Measurements from ENCODE around the gene DCAF11. TPM values are rescaled to one million over a fixed set of nuclear protein-coding genes. Genes with fewer than 3 reads are reported as not detected.

DCAF11 gene
- total RNA-seq, 2 donors from 2014 or later: 89.2 to 106 TPM

- intact Hi-C loops (cut with DNase I): loop anchor here (5.0 kb wide), 1 partner anchor 94 kb away; no protein-coding TSS in a partner anchor
- H3K27me3 ChIP-seq: no peaks in the 10 kb centered on the region
- TF ChIP-seq CTCF (IDR thresholded peaks at IDR 0.05): no peak
- no peaks in the 10 kb centered on the region for H3K4me1 ChIP-seq
- no peaks in the 10 kb centered on the region for H3K36me3 ChIP-seq
- H3K4me3 ChIP-seq: no peak overlapping the region
- no peak overlapping the region for H3K9ac ChIP-seq (ENCODE audit: low read depth in 2 of 2, low read length in 2 of 2)
- no peaks in the 10 kb centered on the region for H3K9me3 ChIP-seq
- no peak for DNase-seq
- H3K27ac ChIP-seq: no peak overlapping the region
Observed at GRCh38 chr14:24106672-24107271, 7.8 kb upstream of the DCAF11 start.

- H3K36me3 ChIP-seq: no peaks in the 10 kb centered on the region
- intact Hi-C loops (cut with DNase I): loop anchor here (5.0 kb wide), 1 partner anchor 96 kb away; no protein-coding TSS in a partner anchor
- peak overlapping the region; percentile 13 for H3K27ac ChIP-seq
- no peak for TF ChIP-seq CTCF (IDR thresholded peaks at IDR 0.05)
- H3K9me3 ChIP-seq: no peaks in the 10 kb centered on the region
- peak overlapping the region in 1 of 2 donors; percentile 75 for H3K9ac ChIP-seq (ENCODE audit: low read depth in 2 of 2, low read length in 2 of 2)
- H3K27me3 ChIP-seq: no peaks in the 10 kb centered on the region
- H3K4me1 ChIP-seq: no peaks in the 10 kb centered on the region
- DNase-seq: no peak
- no peak overlapping the region for H3K4me3 ChIP-seq
Observed at GRCh38 chr14:24108336-24108874, 6.2 kb upstream of the DCAF11 start.

DNA sequence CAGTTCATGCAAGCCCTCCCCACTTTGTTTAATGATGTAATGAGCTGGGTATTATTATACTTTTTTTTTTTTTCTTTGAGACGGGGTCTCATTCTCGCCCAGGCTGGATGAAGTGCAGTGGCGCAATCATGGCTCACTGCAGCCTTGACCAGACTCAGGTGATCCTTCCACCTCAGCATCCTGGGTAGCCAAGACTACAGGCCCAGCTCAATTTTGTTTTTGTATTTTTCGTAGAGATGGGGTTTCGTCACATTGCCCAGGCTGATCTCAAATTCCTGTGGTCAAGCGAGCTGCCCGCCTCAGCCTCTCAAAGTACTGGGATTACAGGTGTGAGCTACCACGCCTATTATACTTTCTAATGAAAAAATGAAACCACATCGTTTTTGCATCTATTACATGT lies 4.5 kb upstream of the DCAF11 start:
- no peak overlapping the region for H3K4me3 ChIP-seq
- no peak for TF ChIP-seq CTCF (IDR thresholded peaks at IDR 0.05)
- H3K4me1 ChIP-seq: no peaks in the 10 kb centered on the region
- no peaks in the 10 kb centered on the region for H3K9me3 ChIP-seq
- H3K27ac ChIP-seq: peak overlapping the region; percentile 23
- no peak for DNase-seq
- H3K36me3 ChIP-seq: no peaks in the 10 kb centered on the region
- intact Hi-C loops (cut with DNase I): loop anchor here (2.0 kb wide), 1 partner anchor 51 kb away; no protein-coding TSS in a partner anchor
- H3K9ac ChIP-seq (ENCODE audit: low read depth in 2 of 2, low read length in 2 of 2): no peak overlapping the region
- H3K27me3 ChIP-seq: no peaks in the 10 kb centered on the region

- intact Hi-C loops (cut with DNase I): loop anchor here (2.0 kb wide), 1 partner anchor 52 kb away; no protein-coding TSS in a partner anchor
- no peak overlapping the region for H3K9ac ChIP-seq (ENCODE audit: low read depth in 2 of 2, low read length in 2 of 2)
- no peak for DNase-seq
Observed at GRCh38 chr14:24110523-24110922, 4.1 kb upstream of the DCAF11 start.

GRCh38 chr14:24113379-24113800 lies 1.2 kb upstream of the DCAF11 start:
- no peak for DNase-seq
- H3K36me3 ChIP-seq: peaks cover 2% of the 10 kb centered on the region
- H3K4me3 ChIP-seq: peak overlapping the region; percentile 80
- intact Hi-C loops (cut with DNase I): no loop called here
- TF ChIP-seq CTCF (IDR thresholded peaks at IDR 0.05): no peak
- no peaks in the 10 kb centered on the region for H3K9me3 ChIP-seq
- H3K4me1 ChIP-seq: peaks cover 6% of the 10 kb centered on the region
- H3K9ac ChIP-seq (ENCODE audit: low read depth in 2 of 2, low read length in 2 of 2): peak overlapping the region; percentile 80 to 100
- H3K27me3 ChIP-seq: no peaks in the 10 kb centered on the region
- peak overlapping the region; percentile 98 for H3K27ac ChIP-seq

More at GRCh38 chr14:24110523-24110922, 4.1 kb upstream of the DCAF11 start:
- TF ChIP-seq CTCF (IDR thresholded peaks at IDR 0.05): no peak
- Histone ChIP-seq H3K4me1 (no peaks in the 10 kb centered on the region), H3K27ac (peak overlapping the region; percentile 23), H3K27me3 (no peaks in the 10 kb centered on the region), H3K4me3 (no peak overlapping the region), H3K36me3 (no peaks in the 10 kb centered on the region), H3K9me3 (no peaks in the 10 kb centered on the region)
